Spinal cord (tissue), 10 donors: ENCODE measurements around the gene ZBTB48. TPM values are rescaled to one million over a fixed set of nuclear protein-coding genes. Genes with fewer than 3 reads are reported as not detected.

Experiments used
- DNase-seq, 6 donors: peaks; one replicate each; pipeline versions ENCODE4 v3.0.0 to v3.0.0-alpha.2; 2013 to 2015; ENCODE audit warnings: low spot score in 6 of 6, low read depth in 4 of 6
- H3K27ac ChIP-seq: one replicate; pipeline ENCODE4 v1.5.1; 2013; ENCODE audit warnings: low read depth, low read length, control low read depth
- H3K27me3 ChIP-seq: one replicate; pipeline ENCODE4 v1.6.1; 2013; ENCODE audit warnings: low read length; ENCODE audit not compliant: control insufficient read depth, insufficient read depth
- H3K36me3 ChIP-seq: one replicate; pipeline ENCODE4 v1.6.1; 2013; ENCODE audit warnings: low read length; ENCODE audit not compliant: control insufficient read depth, insufficient read depth
- H3K4me1 ChIP-seq: one replicate; pipeline ENCODE4 v1.6.1; 2013; ENCODE audit warnings: low read length; ENCODE audit not compliant: control insufficient read depth, insufficient read depth
- H3K4me3 ChIP-seq: one replicate; pipeline ENCODE4 v1.5.1; 2013; ENCODE audit warnings: low read depth, low read length, control low read depth
- H3K9me3 ChIP-seq: one replicate; pipeline ENCODE4 v1.6.1; 2013; ENCODE audit warnings: low read length; ENCODE audit not compliant: control insufficient read depth, insufficient read depth
- WGBS: methylation state at CpG from one replicate; pipeline ENCODE4 v1.1.5; 2013; ENCODE audit warnings: missing lambda C conversion rate; ENCODE audit not compliant: insufficient coverage; 5-methylcytosine and 5-hydroxymethylcytosine counted together
- polyA plus RNA-seq, 2 donors: library from polyadenylated mRNA; unstranded; fragments of 120-200 nt; gene quantifications; one replicate each; pipeline ENCODE4 v1.2.1, GENCODE V29; 2013; ENCODE audit not compliant: insufficient read length in 2 of 2
- total RNA-seq, 2 donors: library from RNA; depleted of rRNA in 1 of 2; stranded (reverse); fragments of 120-200 nt in 1 of 2; fragments of >200 nt in 1 of 2; gene quantifications; one replicate each; pipeline versions ENCODE4 v1.2.3 to v1.2.4, GENCODE V29; 2013 to 2014
- donor health status: healthy.

The ZBTB48 gene
- total and polyA plus RNA-seq, 4 donors, result 9.1 to 39.7 (median 32.7) TPM

GRCh38 chr1:6621429-6622391 is 41.9 kb downstream of the ZBTB48 start:
- H3K4me1 ChIP-seq, result peaks cover 17% of the 10 kb centered on the region
- H3K27me3 ChIP-seq, result no peaks in the 10 kb centered on the region
- H3K4me3 ChIP-seq, result no peak overlapping the region
- H3K36me3 ChIP-seq, result peaks cover 71% of the 10 kb centered on the region
- no peaks in the 10 kb centered on the region for H3K9me3 ChIP-seq
- no peak overlapping the region for H3K27ac ChIP-seq
- WGBS, result 86% methylated on average over 39 of the region's 41 CpGs
- no peak for DNase-seq

- 96% methylated on average over 5 of the region's 10 CpGs for WGBS
- no peak overlapping the region for H3K27ac ChIP-seq
- H3K4me3 ChIP-seq, result no peak overlapping the region
- DNase-seq, result no peak
- H3K4me1 ChIP-seq, result peaks cover 19% of the 10 kb centered on the region
- H3K27me3 ChIP-seq, result no peaks in the 10 kb centered on the region
- peaks cover 74% of the 10 kb centered on the region for H3K36me3 ChIP-seq
- no peaks in the 10 kb centered on the region for H3K9me3 ChIP-seq
Measured at GRCh38 chr1:6622396-6623152, 42.8 kb downstream of the ZBTB48 start.

GRCh38 chr1:6623269-6623965 is 43.6 kb downstream of the ZBTB48 start:
- DNase-seq, result no peak
- no peak overlapping the region for H3K27ac ChIP-seq
- H3K4me3 ChIP-seq, result no peak overlapping the region
- no peaks in the 10 kb centered on the region for H3K9me3 ChIP-seq
- H3K27me3 ChIP-seq, result no peaks in the 10 kb centered on the region
- 69% methylated on average over 12 of the region's 14 CpGs for WGBS
- H3K36me3 ChIP-seq, result peaks cover 76% of the 10 kb centered on the region
- H3K4me1 ChIP-seq, result peaks cover 23% of the 10 kb centered on the region

- Histone ChIP-seq H3K4me3 (peak within 1 kb of the TSS; percentile 62), H3K4me1 (peaks cover 23% of the 10 kb centered on the region), H3K36me3 (peaks cover 79% of the 10 kb centered on the region), H3K27me3 (no peaks in the 10 kb centered on the region), H3K9me3 (no peaks in the 10 kb centered on the region), H3K27ac (peak within 1 kb of the TSS; percentile 84)
- under 1% methylated on average over 72 of the region's 73 CpGs for WGBS
- peak in 3 of 6 donors; percentile 44 to 95 (median 95) for DNase-seq
Measured at GRCh38 chr1:6624710-6625583, 45.2 kb downstream of the ZBTB48 start, which contains the start of gene THAP3. Gene THAP3, plus strand, starts transcription at chr1:6624868. Its CDS starts 351 bp downstream, at chr1:6625219.

- peaks cover 79% of the 10 kb centered on the region for H3K36me3 ChIP-seq
Measured at GRCh38 chr1:6625584-6626149, 45.9 kb downstream of the ZBTB48 start.

GRCh38 chr1:6627031-6627430 is 47.2 kb downstream of the ZBTB48 start:
- Histone ChIP-seq H3K27ac (no peak overlapping the region), H3K9me3 (no peaks in the 10 kb centered on the region), H3K4me1 (peaks cover 23% of the 10 kb centered on the region), H3K27me3 (no peaks in the 10 kb centered on the region), H3K36me3 (peaks cover 76% of the 10 kb centered on the region), H3K4me3 (no peak overlapping the region)
- WGBS, result 98% methylated on average over 7 of the region's 9 CpGs
- no peak for DNase-seq

More at GRCh38 chr1:6625584-6626149, 45.9 kb downstream of the ZBTB48 start:
- H3K4me3 ChIP-seq, result peak overlapping the region; percentile 62
- no peaks in the 10 kb centered on the region for H3K9me3 ChIP-seq
- H3K27ac ChIP-seq, result peak overlapping the region; percentile 22
- H3K4me1 ChIP-seq, result peaks cover 23% of the 10 kb centered on the region
- DNase-seq, result peak in 2 of 6 donors; percentile 32 to 45
- H3K27me3 ChIP-seq, result no peaks in the 10 kb centered on the region
- 12% methylated on average over 25 of the region's 32 CpGs for WGBS

- H3K27ac ChIP-seq, result no peak overlapping the region
- no peak for DNase-seq
- no peak overlapping the region for H3K4me3 ChIP-seq
- no peaks in the 10 kb centered on the region for H3K9me3 ChIP-seq
- H3K4me1 ChIP-seq, result peaks cover 23% of the 10 kb centered on the region
- H3K27me3 ChIP-seq, result no peaks in the 10 kb centered on the region
- peaks cover 76% of the 10 kb centered on the region for H3K36me3 ChIP-seq
- WGBS, result 92% methylated on average over 21 of the region's 21 CpGs
Measured at GRCh38 chr1:6627841-6628545, 48.2 kb downstream of the ZBTB48 start.

- H3K9me3 ChIP-seq, result no peaks in the 10 kb centered on the region
- no peak overlapping the region for H3K4me3 ChIP-seq
- no peak for DNase-seq
- H3K4me1 ChIP-seq, result peaks cover 23% of the 10 kb centered on the region
- 87% methylated on average over 10 of the region's 12 CpGs for WGBS
- H3K27ac ChIP-seq, result no peak overlapping the region
- no peaks in the 10 kb centered on the region for H3K27me3 ChIP-seq
- peaks cover 81% of the 10 kb centered on the region for H3K36me3 ChIP-seq
Measured at GRCh38 chr1:6628971-6629479, 49.2 kb downstream of the ZBTB48 start.
